ENCODE results near the gene PUSL1.

The PUSL1 gene

DNA sequence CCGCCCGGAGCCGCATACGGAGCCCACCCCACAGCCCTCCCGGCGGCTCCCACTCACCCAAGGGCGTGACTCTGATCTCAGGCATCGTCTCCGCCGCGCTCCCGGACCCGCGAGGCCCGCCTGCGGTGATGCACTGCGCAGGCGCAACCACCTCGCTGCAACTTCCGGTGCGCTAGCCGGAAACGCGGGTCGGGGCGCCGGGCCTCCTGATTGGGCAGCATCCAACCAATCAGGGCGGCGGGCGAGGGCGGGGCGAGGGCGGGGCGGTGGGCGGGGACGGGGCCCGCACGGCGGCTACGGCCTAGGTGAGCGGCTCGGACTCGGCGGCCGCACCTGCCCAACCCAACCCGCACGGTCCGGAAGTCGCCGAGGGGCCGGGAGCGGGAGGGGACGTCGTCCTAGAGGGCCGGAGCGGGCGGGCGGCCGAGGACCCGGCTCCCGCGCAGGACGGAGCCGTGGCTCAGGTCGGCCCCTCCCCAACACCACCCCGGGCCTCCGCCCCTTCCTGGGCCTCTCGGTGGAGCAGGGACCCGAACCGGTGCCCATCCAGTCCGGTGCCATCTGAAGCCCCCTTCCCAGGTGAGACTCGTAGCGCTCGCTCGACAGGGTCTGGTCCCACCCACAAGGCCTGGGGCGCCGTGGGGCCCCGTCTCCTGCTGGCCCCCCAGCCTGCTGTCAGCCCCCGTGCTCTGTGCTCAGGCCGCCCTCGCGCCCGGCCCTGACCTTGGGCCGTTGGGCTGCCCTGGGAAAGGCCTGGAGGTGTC, 16.3 kb downstream of the PUSL1 start, which contains the start of the genes CPTP and INTS11:
Gene CPTP (plus strand): TSS at position 279 of the 764 bp plus-strand sequence. CDS start 2,109 bp downstream, outside the sequence.
Gene INTS11 (minus strand): TSS at position 137 of the 764 bp plus-strand sequence. CDS start 52 bp downstream, at position 85.
- DNase-seq, result peak; percentile 80

DNA sequence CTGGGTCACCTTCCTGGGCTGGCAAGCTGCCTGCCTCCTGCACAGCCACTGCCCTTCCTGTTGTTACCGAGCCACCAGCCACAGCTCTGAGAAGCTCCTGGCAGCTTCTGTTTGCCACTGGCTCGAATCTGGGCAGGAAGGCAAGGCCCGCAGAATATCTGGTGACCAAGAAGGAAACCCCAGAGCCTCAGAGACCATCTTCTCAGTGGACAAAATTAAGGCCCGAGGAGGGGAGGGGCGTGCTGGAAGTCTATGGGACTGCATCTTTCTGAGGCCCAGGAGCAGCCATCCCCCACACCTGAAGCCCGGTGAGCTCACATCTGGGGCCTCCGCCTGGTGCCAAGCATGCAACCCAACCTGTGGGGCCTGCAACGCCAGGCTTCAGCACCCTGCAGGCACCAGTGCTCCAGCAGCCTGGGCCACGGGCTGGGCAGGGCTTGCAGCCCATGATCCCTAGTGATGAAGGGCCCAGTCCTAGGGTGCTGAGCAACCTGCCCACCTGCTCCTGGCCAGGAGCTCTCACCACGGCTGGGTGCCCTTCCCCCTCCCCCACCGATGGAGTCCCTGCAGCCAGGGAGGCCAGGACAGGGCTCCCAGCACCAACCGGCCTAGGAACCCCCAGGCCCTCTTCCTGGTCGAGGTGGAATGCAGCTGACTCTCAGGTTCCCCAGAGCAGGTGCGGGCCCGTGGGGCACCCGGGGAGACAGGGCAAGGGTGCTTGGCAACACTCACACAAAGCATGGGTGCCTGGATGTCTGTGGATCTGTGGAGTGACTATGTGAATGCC, 17.1 kb downstream of the PUSL1 start:
- no peak for DNase-seq

DNA sequence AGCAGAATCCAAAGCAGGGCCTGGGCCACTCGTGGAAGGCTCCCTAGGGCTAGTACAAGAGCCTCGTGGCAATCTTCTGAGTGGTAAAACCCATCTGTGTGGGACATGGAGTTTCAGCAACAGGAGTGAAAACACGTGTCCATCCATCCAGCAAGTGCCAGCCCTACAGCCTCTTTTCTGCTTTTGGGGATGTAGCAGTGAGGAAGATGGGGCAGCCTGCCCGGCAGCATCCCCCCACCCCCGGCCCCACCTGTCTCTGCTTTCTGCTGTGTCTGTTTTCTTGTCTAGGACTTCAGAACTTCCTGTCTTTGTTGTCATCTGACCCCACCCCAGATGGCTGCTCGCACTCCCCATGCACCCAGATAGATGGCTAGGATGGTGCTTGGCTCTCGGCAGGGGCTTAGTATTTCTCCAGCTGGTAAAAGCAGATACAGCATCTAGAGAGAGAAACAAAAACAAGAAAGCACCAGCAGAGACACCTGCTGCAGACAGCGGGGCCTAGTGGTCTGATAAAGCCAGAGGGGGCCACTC, 17.7 kb downstream of the PUSL1 start:
- DNase-seq, result no peak

DNA sequence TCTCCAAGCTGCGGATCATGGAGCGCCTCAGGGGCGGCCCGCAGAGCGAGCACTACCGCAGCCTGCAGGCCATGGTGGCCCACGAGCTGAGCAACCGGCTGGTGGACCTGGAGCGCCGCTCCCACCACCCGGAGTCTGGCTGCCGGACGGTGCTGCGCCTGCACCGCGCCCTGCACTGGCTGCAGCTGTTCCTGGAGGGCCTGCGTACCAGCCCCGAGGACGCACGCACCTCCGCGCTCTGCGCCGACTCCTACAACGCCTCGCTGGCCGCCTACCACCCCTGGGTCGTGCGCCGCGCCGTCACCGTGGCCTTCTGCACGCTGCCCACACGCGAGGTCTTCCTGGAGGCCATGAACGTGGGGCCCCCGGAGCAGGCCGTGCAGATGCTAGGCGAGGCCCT, 18.9 kb downstream of the PUSL1 start:
- DNase-seq, result no peak

DNA sequence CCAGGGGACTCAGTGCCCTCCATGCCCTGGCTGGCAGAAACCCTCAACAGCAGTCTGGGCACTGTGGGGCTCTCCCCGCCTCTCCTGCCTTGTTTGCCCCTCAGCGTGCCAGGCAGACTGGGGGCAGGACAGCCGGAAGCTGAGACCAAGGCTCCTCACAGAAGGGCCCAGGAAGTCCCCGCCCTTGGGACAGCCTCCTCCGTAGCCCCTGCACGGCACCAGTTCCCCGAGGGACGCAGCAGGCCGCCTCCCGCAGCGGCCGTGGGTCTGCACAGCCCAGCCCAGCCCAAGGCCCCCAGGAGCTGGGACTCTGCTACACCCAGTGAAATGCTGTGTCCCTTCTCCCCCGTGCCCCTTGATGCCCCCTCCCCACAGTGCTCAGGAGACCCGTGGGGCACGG, 19.9 kb downstream of the PUSL1 start:
- no peak for DNase-seq

DNA sequence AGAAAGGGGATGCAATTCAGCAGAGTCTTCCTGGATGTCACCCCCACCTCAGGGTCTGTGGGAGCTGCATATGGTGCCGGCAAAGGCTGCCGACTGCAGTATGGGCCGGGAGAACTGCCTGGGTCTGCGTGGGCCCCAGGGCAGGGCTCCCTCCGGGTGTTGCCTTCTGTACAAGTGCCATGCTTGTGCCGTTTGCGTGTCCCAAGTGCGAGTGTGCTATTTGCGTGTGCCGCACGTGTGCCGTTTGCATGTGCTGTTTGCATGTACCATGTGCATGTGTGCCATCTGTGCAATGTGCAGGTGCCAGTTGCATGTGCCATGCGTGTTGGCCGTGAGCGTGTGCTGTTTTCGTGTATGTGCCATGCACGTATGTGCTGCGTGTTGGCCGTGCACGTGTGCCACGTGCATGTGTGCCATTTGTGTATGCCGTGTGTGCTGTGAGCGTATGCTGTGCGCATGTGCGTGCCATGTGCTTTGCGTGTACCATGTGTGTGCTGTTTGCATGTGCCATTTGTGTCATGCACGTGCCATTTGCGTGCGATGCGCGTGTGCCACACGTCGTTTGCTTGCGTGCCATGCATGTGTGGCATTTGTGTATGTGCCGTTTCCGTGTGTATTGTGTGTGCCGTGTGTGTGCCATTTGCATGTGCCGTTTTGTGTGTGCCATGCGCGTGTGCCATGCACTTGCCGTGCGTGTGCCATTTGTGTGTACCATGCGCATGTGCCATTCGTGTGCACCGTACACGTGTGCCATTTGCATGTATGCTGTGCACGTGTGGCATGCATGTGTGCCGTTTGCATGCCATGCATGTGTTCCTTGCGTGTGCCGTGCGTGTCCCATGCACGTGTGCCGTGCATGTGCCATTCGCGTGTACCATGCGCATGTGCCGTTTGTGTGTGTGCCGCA, 21.2 kb downstream of the PUSL1 start:
- no peak for DNase-seq

DNA sequence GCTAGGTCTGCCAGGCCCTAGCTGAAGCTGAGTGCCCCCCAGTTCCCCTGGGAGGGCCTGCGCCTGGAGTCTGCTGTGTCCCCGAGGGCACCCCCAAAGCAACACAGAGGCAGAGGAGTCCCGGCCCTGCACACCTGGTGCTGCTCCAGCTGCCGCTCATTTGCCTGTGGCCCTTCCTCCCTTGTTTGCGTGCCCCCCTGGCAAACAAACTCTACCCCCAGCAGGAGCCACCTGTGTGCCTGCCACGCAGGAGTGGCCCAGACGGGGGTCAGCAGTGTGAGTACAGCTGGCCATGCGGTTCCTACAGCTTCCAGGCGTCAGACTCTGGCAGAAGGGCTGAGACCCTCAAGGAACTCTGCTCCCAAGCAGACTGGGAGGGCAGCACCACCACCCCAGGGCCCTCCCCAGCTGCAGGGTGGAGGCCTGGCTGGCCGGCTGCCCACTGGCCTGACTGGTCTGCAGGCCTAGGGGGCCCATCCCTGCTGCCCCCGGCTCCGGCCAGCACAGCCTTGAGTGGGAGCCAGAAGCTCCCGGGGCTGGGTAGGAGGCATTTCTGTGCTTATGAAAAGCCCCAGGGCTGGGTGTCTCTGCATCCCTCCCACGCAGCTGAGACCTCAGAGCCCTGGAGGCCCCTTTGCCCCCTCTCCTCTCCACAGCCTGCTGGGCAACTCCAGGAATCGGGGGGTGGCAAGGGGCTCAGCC, 22.1 kb downstream of the PUSL1 start:
- no peak for DNase-seq

DNA sequence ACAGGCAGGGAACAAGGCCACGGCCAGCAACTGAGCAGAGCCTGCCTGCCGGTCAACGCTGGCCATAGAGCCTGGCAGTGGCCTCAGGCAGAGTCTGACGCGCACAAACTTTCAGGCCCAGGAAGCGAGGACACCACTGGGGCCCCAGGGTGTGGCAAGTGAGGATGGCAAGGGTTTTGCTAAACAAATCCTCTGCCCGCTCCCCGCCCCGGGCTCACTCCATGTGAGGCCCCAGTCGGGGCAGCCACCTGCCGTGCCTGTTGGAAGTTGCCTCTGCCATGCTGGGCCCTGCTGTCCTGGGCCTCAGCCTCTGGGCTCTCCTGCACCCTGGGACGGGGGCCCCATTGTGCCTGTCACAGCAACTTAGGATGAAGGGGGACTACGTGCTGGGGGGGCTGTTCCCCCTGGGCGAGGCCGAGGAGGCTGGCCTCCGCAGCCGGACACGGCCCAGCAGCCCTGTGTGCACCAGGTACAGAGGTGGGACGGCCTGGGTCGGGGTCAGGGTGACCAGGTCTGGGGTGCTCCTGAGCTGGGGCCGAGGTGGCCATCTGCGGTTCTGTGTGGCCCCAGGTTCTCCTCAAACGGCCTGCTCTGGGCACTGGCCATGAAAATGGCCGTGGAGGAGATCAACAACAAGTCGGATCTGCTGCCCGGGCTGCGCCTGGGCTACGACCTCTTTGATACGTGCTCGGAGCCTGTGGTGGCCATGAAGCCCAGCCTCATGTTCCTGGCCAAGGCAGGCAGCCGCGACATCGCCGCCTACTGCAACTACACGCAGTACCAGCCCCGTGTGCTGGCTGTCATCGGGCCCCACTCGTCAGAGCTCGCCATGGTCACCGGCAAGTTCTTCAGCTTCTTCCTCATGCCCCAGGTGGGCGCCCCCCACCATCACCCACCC, 22.9 kb downstream of the PUSL1 start, which contains the start of gene TAS1R3:
Gene TAS1R3 (plus strand): TSS at position 213 of the 898 bp plus-strand sequence. CDS start 66 bp downstream, at position 279.
- no peak for DNase-seq

DNA sequence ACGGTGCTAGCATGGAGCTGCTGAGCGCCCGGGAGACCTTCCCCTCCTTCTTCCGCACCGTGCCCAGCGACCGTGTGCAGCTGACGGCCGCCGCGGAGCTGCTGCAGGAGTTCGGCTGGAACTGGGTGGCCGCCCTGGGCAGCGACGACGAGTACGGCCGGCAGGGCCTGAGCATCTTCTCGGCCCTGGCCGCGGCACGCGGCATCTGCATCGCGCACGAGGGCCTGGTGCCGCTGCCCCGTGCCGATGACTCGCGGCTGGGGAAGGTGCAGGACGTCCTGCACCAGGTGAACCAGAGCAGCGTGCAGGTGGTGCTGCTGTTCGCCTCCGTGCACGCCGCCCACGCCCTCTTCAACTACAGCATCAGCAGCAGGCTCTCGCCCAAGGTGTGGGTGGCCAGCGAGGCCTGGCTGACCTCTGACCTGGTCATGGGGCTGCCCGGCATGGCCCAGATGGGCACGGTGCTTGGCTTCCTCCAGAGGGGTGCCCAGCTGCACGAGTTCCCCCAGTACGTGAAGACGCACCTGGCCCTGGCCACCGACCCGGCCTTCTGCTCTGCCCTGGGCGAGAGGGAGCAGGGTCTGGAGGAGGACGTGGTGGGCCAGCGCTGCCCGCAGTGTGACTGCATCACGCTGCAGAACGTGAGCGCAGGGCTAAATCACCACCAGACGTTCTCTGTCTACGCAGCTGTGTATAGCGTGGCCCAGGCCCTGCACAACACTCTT, 23.8 kb downstream of the PUSL1 start:
- DNase-seq, result no peak

DNA sequence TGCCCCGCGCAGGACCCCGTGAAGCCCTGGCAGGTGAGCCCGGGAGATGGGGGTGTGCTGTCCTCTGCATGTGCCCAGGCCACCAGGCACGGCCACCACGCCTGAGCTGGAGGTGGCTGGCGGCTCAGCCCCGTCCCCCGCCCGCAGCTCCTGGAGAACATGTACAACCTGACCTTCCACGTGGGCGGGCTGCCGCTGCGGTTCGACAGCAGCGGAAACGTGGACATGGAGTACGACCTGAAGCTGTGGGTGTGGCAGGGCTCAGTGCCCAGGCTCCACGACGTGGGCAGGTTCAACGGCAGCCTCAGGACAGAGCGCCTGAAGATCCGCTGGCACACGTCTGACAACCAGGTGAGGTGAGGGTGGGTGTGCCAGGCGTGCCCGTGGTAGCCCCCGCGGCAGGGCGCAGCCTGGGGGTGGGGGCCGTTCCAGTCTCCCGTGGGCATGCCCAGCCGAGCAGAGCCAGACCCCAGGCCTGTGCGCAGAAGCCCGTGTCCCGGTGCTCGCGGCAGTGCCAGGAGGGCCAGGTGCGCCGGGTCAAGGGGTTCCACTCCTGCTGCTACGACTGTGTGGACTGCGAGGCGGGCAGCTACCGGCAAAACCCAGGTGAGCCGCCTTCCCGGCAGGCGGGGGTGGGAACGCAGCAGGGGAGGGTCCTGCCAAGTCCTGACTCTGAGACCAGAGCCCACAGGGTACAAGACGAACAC, 24.5 kb downstream of the PUSL1 start:
- no peak for DNase-seq

DNA sequence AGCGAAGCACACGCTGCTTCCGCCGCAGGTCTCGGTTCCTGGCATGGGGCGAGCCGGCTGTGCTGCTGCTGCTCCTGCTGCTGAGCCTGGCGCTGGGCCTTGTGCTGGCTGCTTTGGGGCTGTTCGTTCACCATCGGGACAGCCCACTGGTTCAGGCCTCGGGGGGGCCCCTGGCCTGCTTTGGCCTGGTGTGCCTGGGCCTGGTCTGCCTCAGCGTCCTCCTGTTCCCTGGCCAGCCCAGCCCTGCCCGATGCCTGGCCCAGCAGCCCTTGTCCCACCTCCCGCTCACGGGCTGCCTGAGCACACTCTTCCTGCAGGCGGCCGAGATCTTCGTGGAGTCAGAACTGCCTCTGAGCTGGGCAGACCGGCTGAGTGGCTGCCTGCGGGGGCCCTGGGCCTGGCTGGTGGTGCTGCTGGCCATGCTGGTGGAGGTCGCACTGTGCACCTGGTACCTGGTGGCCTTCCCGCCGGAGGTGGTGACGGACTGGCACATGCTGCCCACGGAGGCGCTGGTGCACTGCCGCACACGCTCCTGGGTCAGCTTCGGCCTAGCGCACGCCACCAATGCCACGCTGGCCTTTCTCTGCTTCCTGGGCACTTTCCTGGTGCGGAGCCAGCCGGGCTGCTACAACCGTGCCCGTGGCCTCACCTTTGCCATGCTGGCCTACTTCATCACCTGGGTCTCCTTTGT, 25.3 kb downstream of the PUSL1 start:
- DNase-seq, result no peak

DNA sequence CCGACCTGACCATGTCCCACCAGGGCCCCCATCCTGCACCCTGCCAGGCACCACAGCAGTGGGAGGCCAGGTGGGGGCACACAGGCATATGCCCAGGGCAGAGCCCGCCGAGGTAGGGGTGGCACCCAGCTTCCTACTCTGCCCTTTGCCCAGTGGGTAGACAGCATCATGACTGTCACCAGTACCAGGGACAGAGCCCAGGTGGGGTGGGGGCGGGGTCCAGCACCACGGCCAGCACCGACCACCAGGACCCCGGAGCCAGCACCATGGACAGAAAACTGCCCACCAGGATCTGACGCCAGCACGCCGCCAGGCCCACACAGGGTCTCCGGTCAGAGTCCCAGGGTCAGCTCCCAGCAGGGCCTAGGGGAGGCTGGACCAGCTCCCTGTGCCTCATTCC, 26.4 kb downstream of the PUSL1 start:
- peak; percentile 41 for DNase-seq

DNA sequence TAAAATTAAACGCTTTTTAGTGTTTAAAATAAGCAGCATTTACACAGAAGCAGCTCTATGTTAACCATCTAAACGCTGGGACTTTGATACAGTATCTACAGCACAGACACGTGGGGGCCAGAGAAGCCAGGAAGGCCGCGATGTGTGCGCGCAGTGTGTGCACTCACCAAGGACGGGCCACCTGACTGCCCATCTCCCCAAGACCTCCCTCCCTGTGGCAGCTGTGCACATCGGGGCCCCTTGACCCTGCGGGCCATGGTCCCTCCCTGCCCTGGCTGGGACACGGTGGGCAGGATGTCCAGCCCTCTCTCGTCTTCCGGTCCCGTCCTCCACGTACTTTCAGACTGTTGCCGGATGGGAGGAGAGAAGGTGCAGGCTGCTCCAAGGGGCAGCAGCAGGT, 26.9 kb downstream of the PUSL1 start:
- DNase-seq, result no peak

DNA sequence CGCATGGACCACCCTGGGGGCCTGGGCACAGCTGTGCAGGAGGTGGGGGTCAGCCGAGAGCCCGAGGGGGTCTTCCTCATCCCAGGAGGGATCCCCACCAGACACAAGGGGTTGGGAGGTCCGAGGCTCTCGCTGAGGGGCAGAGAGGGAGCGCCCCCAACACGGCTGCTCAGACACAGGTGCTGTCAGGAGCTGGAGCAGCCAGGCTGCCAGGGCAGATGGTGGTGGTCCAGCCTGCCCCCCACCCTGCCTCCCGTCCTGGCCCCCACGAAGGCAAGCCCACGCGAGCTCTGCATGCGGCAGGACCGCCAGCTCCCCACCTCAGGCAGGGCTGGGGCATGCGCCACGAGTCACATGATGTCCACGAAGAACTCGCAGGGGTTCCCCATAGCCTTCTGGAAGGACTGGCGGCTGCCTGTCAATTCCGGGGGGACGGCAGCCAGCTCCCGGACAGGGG, 27.4 kb downstream of the PUSL1 start:
- DNase-seq, result no peak

DNA sequence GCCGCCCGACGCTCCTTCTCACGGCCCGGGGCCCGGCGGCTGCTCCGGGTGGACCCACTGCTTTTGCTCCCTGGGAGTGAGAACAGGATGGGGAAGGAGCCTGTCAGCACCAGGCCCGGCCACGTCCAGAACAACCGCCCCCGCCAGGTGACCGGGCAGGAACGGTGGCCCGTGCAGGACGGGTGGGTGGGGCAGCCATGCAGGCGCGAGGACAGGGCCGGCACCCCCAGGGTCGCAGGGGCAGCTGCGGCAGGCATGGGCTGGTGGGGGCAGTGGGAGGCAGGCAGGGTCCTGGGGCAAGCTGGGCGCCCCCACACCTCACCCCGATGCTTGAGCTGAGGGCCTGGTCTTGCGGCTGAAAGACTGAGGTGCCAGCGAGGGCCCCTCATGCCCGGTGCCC, 28.0 kb downstream of the PUSL1 start:
- DNase-seq, result no peak

DNA sequence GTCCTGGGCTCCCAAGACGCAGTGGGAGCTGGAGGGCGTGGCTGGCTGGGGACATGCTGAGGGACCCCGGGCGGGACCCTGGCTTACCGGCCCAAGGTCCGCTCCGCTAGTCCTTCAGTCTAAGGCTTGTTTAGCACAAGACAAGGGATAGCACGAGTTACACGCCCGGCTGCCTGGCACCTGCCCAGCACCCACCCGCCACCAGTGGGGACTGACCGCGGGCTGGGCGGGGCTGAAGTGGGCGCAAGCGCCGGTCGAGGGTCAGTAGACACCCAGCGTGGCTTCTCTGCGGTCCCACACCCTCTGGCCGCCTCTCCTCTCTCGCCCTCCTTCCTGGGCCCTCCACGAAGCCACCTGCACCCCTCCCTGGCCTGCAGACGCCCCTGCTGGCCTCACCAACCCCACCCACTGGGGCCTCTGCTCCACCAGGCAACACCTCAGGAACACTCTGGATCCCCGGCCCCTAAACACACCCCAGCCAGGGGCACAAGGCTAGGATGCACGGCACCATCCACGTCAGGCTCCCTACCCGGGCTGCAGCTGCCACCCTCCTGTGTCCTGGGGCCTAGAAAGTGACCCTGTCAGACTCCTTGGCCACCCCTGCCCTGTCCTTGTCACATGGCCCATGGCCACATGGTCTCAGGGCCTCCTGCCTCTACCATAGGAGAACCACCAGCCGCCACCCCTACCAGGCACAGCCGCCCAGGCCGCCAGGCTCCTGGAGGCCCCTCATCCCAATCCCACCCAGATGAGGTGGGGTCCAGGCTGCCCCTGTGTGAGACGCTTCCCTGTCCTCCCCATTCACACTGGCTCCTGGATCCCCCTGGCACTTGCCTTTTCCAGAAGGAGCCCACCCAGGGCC, 28.8 kb downstream of the PUSL1 start:
- no peak for DNase-seq

DNA sequence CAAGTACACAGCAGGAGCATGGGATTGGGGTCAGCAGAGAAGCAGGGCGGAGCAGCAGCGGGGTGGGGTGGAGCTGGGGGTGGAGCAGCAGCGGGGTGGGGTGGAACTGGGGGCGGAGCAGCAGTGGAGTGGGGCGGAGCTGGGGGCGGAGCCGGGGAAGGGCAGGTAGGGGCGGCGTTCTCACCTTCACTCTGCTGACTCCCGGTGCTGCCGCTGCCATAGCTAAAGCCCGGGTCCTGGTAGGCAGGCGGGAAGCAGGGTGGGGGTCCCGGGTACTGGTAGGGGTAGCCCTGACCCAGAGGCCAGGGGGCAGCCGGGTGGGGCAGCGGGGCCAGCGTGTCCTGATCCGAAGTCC, 29.4 kb downstream of the PUSL1 start:
- DNase-seq, result no peak
